ENCODE measurements around the gene MEMO1. TPM values are rescaled to one million over a fixed set of nuclear protein-coding genes. Genes with fewer than 3 reads are reported as not detected.

MEMO1 gene
- total and polyA plus RNA-seq, 2 donors (not counting 3 experiments of a cell fraction or from before 2014, with no cell fraction given), result 38.6 to 56.2 TPM

GRCh38 chr2:31886700-31887099 lies 124.1 kb downstream of the MEMO1 start:
- ChIA-PET CTCF (interaction anchor here (0.5 to 1.4 kb wide), 7 partner anchors 12 to 672 kb away, joined by 3 to 5 read pairs (median 3); no protein-coding TSS in a partner anchor), POLR2A (no interaction called here)
- dilution Hi-C loops (cut with MboI; ENCODE audit: extremely low pct_ligation_motif_present, low sequenced_read_pairs) (no loop called here), intact Hi-C loops (cut with micrococcal nuclease) (no loop called here)
- no peaks in the 10 kb centered on the region for H3K27me3 ChIP-seq (ENCODE audit: control insufficient read depth in 2 of 2, insufficient read depth in 2 of 2, low read length in 2 of 2)
- DNase-seq (ENCODE audit: low read depth, low spot score), result no peak
- H3K9ac ChIP-seq (replicated peaks; ENCODE audit: extremely low read depth, insufficient read depth, low read length), result no peak overlapping the region
- H3K4me3 ChIP-seq (replicated peaks in 1 of 3; ENCODE audit: insufficient read depth in 1 of 3, low read depth in 1 of 3, low read length in 3 of 3), result no peak overlapping the region
- H3K9me1 ChIP-seq (replicated peaks; ENCODE audit: control insufficient read depth, extremely low read depth, insufficient read depth, low read length), result no peaks in the 10 kb centered on the region
- H3K27ac ChIP-seq (ENCODE audit: insufficient read depth, low read depth, low read length), result no peak overlapping the region
- H3K9me3 ChIP-seq (replicated peaks; ENCODE audit: control insufficient read depth, insufficient read depth, low read length), result no peaks in the 10 kb centered on the region
- H4K20me1 ChIP-seq (replicated peaks; ENCODE audit: control insufficient read depth, extremely low read depth, insufficient read depth, low read length), result no peaks in the 10 kb centered on the region
- H3K4me1 ChIP-seq (ENCODE audit: control insufficient read depth, extremely low read depth, insufficient read depth, low read length), result no peaks in the 10 kb centered on the region
- no TSS peak for BruUV-seq (replicated peaks)
- no peaks in the 10 kb centered on the region for H3K79me2 ChIP-seq (ENCODE audit: control insufficient read depth, insufficient read depth, low read length)
- TF ChIP-seq MYC (IDR thresholded peaks at IDR 0.05; ENCODE audit: low read depth, low read length) (no peak), POLR2AphosphoS5 (IDR thresholded peaks at IDR 0.05; ENCODE audit: insufficient read depth, low read depth, low read length) (no peak), GATA2 (IDR thresholded peaks at IDR 0.05; ENCODE audit: insufficient read depth, insufficient read length, low read depth, low read length) (no peak), JUN (IDR thresholded peaks at IDR 0.05; ENCODE audit: borderline replicate concordance, insufficient read depth, insufficient read length, low read depth) (no peak), POLR2A (IDR thresholded peaks at IDR 0.05; ENCODE audit: low read depth, low read length) (no peak)
- TF ChIP-seq, protein P1, sequence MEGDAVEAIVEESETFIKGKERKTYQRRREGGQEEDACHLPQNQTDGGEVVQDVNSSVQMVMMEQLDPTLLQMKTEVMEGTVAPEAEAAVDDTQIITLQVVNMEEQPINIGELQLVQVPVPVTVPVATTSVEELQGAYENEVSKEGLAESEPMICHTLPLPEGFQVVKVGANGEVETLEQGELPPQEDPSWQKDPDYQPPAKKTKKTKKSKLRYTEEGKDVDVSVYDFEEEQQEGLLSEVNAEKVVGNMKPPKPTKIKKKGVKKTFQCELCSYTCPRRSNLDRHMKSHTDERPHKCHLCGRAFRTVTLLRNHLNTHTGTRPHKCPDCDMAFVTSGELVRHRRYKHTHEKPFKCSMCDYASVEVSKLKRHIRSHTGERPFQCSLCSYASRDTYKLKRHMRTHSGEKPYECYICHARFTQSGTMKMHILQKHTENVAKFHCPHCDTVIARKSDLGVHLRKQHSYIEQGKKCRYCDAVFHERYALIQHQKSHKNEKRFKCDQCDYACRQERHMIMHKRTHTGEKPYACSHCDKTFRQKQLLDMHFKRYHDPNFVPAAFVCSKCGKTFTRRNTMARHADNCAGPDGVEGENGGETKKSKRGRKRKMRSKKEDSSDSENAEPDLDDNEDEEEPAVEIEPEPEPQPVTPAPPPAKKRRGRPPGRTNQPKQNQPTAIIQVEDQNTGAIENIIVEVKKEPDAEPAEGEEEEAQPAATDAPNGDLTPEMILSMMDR (IDR thresholded peaks at IDR 0.05; ENCODE audit: extremely low read depth in 1 of 2, insufficient read depth in 1 of 2, low read depth in 1 of 2, low read length in 2 of 2), result peak; percentile 13 to 30
- H3K36me3 ChIP-seq (ENCODE audit: control insufficient read depth in 2 of 2, extremely low read depth in 1 of 2, insufficient read depth in 2 of 2, low read length in 2 of 2), result no peaks in the 10 kb centered on the region
- no peak for FAIRE-seq
- H3K4me2 ChIP-seq (ENCODE audit: insufficient read depth, low read length), result no peak overlapping the region
- no peak overlapping the region for H2AFZ ChIP-seq (ENCODE audit: low read depth, low read length)

GRCh38 chr2:31877008-31877407 lies 133.8 kb downstream of the MEMO1 start:
- Histone ChIP-seq H3K4me3 (replicated peaks in 1 of 3; ENCODE audit: insufficient read depth in 1 of 3, low read depth in 1 of 3, low read length in 3 of 3) (no peak overlapping the region), H2AFZ (ENCODE audit: low read depth, low read length) (no peak overlapping the region), H3K4me2 (ENCODE audit: insufficient read depth, low read length) (no peak overlapping the region), H3K9ac (replicated peaks; ENCODE audit: extremely low read depth, insufficient read depth, low read length) (no peak overlapping the region), H3K79me2 (ENCODE audit: control insufficient read depth, insufficient read depth, low read length) (no peaks in the 10 kb centered on the region), H3K9me1 (replicated peaks; ENCODE audit: control insufficient read depth, extremely low read depth, insufficient read depth, low read length) (no peaks in the 10 kb centered on the region), H3K9me3 (replicated peaks; ENCODE audit: control insufficient read depth, insufficient read depth, low read length) (no peaks in the 10 kb centered on the region), H3K36me3 (ENCODE audit: control insufficient read depth in 2 of 2, extremely low read depth in 1 of 2, insufficient read depth in 2 of 2, low read length in 2 of 2) (peaks cover 0 to 2% of the 10 kb centered on the region in 2 experiments), H3K27ac (ENCODE audit: insufficient read depth, low read depth, low read length) (no peak overlapping the region), H3K4me1 (ENCODE audit: control insufficient read depth, extremely low read depth, insufficient read depth, low read length) (peaks cover 8% of the 10 kb centered on the region), H4K20me1 (replicated peaks; ENCODE audit: control insufficient read depth, extremely low read depth, insufficient read depth, low read length) (no peaks in the 10 kb centered on the region), H3K27me3 (ENCODE audit: control insufficient read depth in 2 of 2, insufficient read depth in 2 of 2, low read length in 2 of 2) (no peaks in the 10 kb centered on the region)
- CTCF ChIA-PET, result no interaction called here
- no TSS peak for BruUV-seq (replicated peaks)
- TF ChIP-seq MYC (IDR thresholded peaks at IDR 0.05; ENCODE audit: low read depth, low read length) (no peak), FOS (IDR thresholded peaks at IDR 0.05; ENCODE audit: borderline replicate concordance, insufficient read depth, low read length) (no peak), EZH2 (IDR thresholded peaks at IDR 0.05; ENCODE audit: borderline replicate concordance, low read depth, low read length, severe bottlenecking) (no peak), JUN (IDR thresholded peaks at IDR 0.05; ENCODE audit: borderline replicate concordance, insufficient read depth, insufficient read length, low read depth) (no peak), POLR2A (IDR thresholded peaks at IDR 0.05; ENCODE audit: low read depth, low read length) (no peak), MAX (IDR thresholded peaks at IDR 0.05; ENCODE audit: insufficient read depth, insufficient read length) (no peak), POLR2AphosphoS5 (IDR thresholded peaks at IDR 0.05; ENCODE audit: insufficient read depth, low read depth, low read length) (no peak), GATA2 (IDR thresholded peaks at IDR 0.05; ENCODE audit: insufficient read depth, insufficient read length, low read depth, low read length) (no peak)
- TF ChIP-seq, protein P1 (IDR thresholded peaks at IDR 0.05; ENCODE audit: extremely low read depth in 1 of 2, insufficient read depth in 1 of 2, low read depth in 1 of 2, low read length in 2 of 2), result no peak
- DNase-seq (ENCODE audit: low read depth, low spot score), result no peak
- FAIRE-seq, result no peak
- intact Hi-C loops (cut with micrococcal nuclease), result no loop called here
- POLR2A ChIA-PET, result no interaction called here
- dilution Hi-C loops (cut with MboI; ENCODE audit: extremely low pct_ligation_motif_present, low sequenced_read_pairs), result no loop called here

Data from endothelial cell of umbilical vein (primary cell).